Suprapubic skin (tissue), 3 donors: Measurements from ENCODE around the gene P2RX7.

Experiments
- POLR2AphosphoS5 ChIP-seq, 3 donors: sonication (generic); formaldehyde crosslinking; IDR thresholded peaks; one replicate each; pipeline ENCODE4 v1.6.1; 2017; ENCODE audit warnings: antibody characterized with exemption in 3 of 3
- TF ChIP-seq, protein P1 (sequence below), 2 donors: fragments of 200-600 bp in 1 of 2; fragments of 450-650 bp in 1 of 2; sonication (generic) in 1 of 2; IDR thresholded peaks; one replicate each; pipeline ENCODE4 v1.5.1; 2016 to 2019; ENCODE audit warnings: antibody characterized with exemption in 2 of 2, mild to moderate bottlenecking in 1 of 2, moderate library complexity in 1 of 2

DNA sequence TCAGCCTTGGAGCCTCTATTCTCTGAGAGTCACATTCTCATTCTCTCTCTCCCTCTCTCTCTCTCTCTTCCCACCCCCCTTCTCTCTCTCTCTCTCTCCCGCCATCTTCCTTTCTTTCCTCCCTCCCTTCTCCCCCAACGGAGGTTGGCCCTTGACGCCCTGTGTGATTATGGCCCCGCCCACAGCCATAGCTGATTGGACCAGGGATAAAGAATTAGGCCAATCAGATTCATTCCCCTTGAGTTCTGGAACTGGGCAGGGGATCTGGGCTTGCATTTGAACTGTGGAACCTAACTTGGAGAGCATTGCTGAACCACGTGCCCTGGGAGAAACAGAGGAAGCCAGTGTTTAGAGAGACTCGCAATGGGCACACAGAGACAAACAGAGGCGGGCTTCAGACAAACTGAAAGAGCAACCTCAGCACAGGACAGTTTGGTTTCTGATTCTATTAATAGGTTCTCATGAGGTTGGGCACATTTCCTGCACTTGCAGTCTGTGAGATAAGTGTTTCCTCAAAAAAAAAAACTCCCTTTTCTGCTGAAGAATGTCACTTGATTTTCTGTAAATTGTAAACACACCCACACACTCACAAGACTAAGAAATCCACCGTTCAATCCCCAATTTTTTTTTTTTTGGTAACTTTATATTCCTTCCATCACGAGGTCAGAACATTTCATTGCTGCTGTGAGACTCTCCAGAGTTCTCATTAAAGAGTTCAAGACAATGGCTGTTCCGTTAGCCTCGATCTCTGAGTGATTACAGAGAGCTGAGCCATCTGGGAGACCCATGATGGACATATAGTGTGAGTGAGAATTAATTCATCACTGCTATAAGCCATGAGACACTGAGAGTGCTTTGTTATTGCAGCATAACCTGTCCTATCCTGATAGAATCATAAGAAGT lies 3.5 kb upstream of the P2RX7 start:
- TF ChIP-seq, protein P1, sequence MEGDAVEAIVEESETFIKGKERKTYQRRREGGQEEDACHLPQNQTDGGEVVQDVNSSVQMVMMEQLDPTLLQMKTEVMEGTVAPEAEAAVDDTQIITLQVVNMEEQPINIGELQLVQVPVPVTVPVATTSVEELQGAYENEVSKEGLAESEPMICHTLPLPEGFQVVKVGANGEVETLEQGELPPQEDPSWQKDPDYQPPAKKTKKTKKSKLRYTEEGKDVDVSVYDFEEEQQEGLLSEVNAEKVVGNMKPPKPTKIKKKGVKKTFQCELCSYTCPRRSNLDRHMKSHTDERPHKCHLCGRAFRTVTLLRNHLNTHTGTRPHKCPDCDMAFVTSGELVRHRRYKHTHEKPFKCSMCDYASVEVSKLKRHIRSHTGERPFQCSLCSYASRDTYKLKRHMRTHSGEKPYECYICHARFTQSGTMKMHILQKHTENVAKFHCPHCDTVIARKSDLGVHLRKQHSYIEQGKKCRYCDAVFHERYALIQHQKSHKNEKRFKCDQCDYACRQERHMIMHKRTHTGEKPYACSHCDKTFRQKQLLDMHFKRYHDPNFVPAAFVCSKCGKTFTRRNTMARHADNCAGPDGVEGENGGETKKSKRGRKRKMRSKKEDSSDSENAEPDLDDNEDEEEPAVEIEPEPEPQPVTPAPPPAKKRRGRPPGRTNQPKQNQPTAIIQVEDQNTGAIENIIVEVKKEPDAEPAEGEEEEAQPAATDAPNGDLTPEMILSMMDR (IDR thresholded peaks at IDR 0.05): no peak
- no peak for TF ChIP-seq POLR2AphosphoS5 (IDR thresholded peaks at IDR 0.05)
